Spleen (tissue), 11 donors: ENCODE results near the gene CNTNAP5. TPM values are rescaled to one million over a fixed set of nuclear protein-coding genes. Genes with fewer than 3 reads are reported as not detected.

Experiments
- DNase-seq: peaks from one replicate; pipeline ENCODE4 v3.0.0-alpha.2; 2020
- H3K27ac ChIP-seq, 8 donors: fragments of 200-600 bp; sonication (generic) in 7 of 8; 1 replicate in 4 of 8; 2 replicates in 4 of 8; pipeline versions ENCODE4 v1.5.0 to v1.8.0; 2016 to 2021; ENCODE audit warnings: inconsistent platforms in 4 of 8, mild to moderate bottlenecking in 4 of 8, moderate library complexity in 1 of 8
- H3K27me3 ChIP-seq, 7 donors: fragments of 200-600 bp; sonication (generic) in 6 of 7; replicated peaks in 1 of 7; 1 replicate in 4 of 7; 2 replicates in 3 of 7; pipeline versions ENCODE4 v1.5.0 to v1.8.0; 2016 to 2021; ENCODE audit warnings: inconsistent platforms in 3 of 7, mild to moderate bottlenecking in 1 of 7
- H3K36me3 ChIP-seq, 6 donors: fragments of 200-600 bp; sonication (generic) in 5 of 6; 1 replicate in 4 of 6; 2 replicates in 2 of 6; pipeline versions ENCODE4 v1.5.0 to v1.8.0; 2016 to 2021; ENCODE audit warnings: inconsistent platforms in 2 of 6
- H3K4me1 ChIP-seq, 6 donors: fragments of 200-600 bp; sonication (generic) in 5 of 6; 1 replicate in 3 of 6; 2 replicates in 3 of 6; pipeline versions ENCODE4 v1.5.0 to v1.8.0; 2016 to 2021; ENCODE audit warnings: inconsistent platforms in 3 of 6
- H3K4me3 ChIP-seq, 8 donors: fragments of 200-600 bp; sonication (generic) in 7 of 8; 1 replicate in 4 of 8; 2 replicates in 4 of 8; pipeline versions ENCODE4 v1.5.0 to v1.8.0; 2016 to 2021; ENCODE audit warnings: inconsistent platforms in 4 of 8, mild to moderate bottlenecking in 4 of 8, moderate library complexity in 2 of 8
- H3K9me3 ChIP-seq, 8 donors: fragments of 200-600 bp; sonication (generic) in 7 of 8; 1 replicate in 4 of 8; 2 replicates in 4 of 8; pipeline versions ENCODE4 v1.5.0 to v1.8.0; 2016 to 2021; ENCODE audit warnings: inconsistent platforms in 4 of 8
- CTCF ChIP-seq, 11 experiments: fragments of 200-600 bp in 7 of 11; fragments of 450-650 bp in 4 of 11; sonication (generic) in 4 of 11; IDR thresholded peaks in 8 of 11; conservative IDR thresholded peaks in 3 of 11; 1 replicate in 7 of 11; 2 replicates in 4 of 11; pipeline versions ENCODE4 v1.4.0 to v1.8.0; 2016 to 2021; ENCODE audit warnings: antibody characterized with exemption in 11 of 11, inconsistent platforms in 4 of 11, mild to moderate bottlenecking in 1 of 11
- POLR2A ChIP-seq, 3 donors: fragments of 450-650 bp; IDR thresholded peaks; one replicate each; pipeline ENCODE4 v1.5.1; 2017; ENCODE audit warnings: antibody characterized with exemption in 3 of 3, mild to moderate bottlenecking in 1 of 3
- POLR2AphosphoS5 ChIP-seq, 3 donors: sonication (generic); formaldehyde crosslinking; IDR thresholded peaks; one replicate each; pipeline ENCODE4 v1.5.1; 2017; ENCODE audit warnings: antibody characterized with exemption in 3 of 3
- WGBS, 5 donors: extraction: QIAGEN DNeasy Blood & Tissue Kit in 3 of 5; methylation state at CpG; one replicate each; pipeline versions ENCODE4 v1.1.5 to v1.1.7; 2013 to 2018; 5-methylcytosine and 5-hydroxymethylcytosine counted together
- intact Hi-C: fragments of 100-400 bp; cut with DNase I; formaldehyde crosslinking; loops from one replicate; pipeline ENCODE4 v1.15.0; 2023; ENCODE audit warnings: low total_unique reads
- polyA plus RNA-seq, 3 donors: library from polyadenylated mRNA; stranded (reverse); fragments of 200-250 nt; gene quantifications; one replicate each; pipeline ENCODE4 v1.2.1, GENCODE V29; 2013
- total RNA-seq, 7 donors: library from RNA; depleted of rRNA in 3 of 7; stranded (reverse); fragments of >200 nt in 3 of 7; fragmentation: NEBNext Ultra II Directional in 4 of 7; extraction: Animal tissue kit (Norgen Biotek cat#: 25700) in 4 of 7; gene quantifications; one replicate each; pipeline versions ENCODE4 v1.1.0 to v1.2.1, GENCODE V29; 2016 to 2021
- donor health status: healthy with polysubstance abuse.
- donor health status: DM: no; HTN: no; CAD: no; lungs with moderate emphysema.
- donor health status: DM: no; HTN: no; CAD: no.
- donor health status: Bipolar disorder and iron deficiency.
- donor health status: healthy.
- donor health status: DM: no; HTN: no; CAD: no.
- donor health status: DM: yes; HTN: yes; CAD: no.

CNTNAP5 gene
- total and polyA plus RNA-seq, 10 donors: 0.18 TPM; not detected in 9

- WGBS, 5 donors: 59 to 78% (median 72%) methylated on average over 2 of the region's 2 CpGs
- DNase-seq: no peak
- Histone ChIP-seq H3K4me3 (no peak overlapping the region), H3K27me3 (no peaks in the 10 kb centered on the region), H3K27ac (no peak overlapping the region), H3K9me3 (no peaks in the 10 kb centered on the region), H3K4me1 (no peaks in the 10 kb centered on the region), H3K36me3 (no peaks in the 10 kb centered on the region)
- TF ChIP-seq POLR2AphosphoS5 (IDR thresholded peaks at IDR 0.05): no peak
- no peak for TF ChIP-seq POLR2A (IDR thresholded peaks at IDR 0.05)
- TF ChIP-seq CTCF (IDR thresholded peaks at IDR 0.05 in 8 of 11, conservative IDR thresholded peaks at IDR 0.05 in 3 of 11): no peak
- intact Hi-C loops: no loop called here
Measured at GRCh38 chr2:124050833-124051497, 25.9 kb downstream of the CNTNAP5 start.

DNA sequence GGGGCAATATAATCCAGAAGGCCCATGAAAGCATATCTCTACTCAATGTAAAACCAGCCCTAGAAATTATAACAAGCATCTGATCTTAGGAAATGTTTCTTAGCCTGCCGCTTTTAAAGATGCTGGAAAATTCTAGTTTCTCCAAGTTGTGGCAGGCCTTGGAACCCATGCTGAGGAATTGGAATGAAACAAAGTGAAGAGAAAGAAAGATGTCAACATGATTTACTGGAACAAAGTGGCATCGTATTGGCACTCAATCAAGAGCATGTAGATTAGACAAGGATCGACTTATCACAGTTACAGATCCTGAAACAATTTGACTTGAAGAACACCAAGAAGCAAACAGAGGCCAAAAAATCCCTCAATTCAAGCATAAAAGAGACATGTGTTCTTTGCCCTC, 28.7 kb downstream of the CNTNAP5 start:
- H3K4me3 ChIP-seq: no peak overlapping the region
- WGBS, 5 donors: 79 to 88% (median 84%) methylated on average over 3 of the region's 3 CpGs
- no peak for DNase-seq
- intact Hi-C loops: no loop called here
- no peak overlapping the region for H3K27ac ChIP-seq
- no peaks in the 10 kb centered on the region for H3K4me1 ChIP-seq
- no peaks in the 10 kb centered on the region for H3K9me3 ChIP-seq
- TF ChIP-seq CTCF (IDR thresholded peaks at IDR 0.05 in 8 of 11, conservative IDR thresholded peaks at IDR 0.05 in 3 of 11) (no peak), POLR2AphosphoS5 (IDR thresholded peaks at IDR 0.05) (no peak), POLR2A (IDR thresholded peaks at IDR 0.05) (no peak)
- no peaks in the 10 kb centered on the region for H3K36me3 ChIP-seq
- no peaks in the 10 kb centered on the region for H3K27me3 ChIP-seq

DNA sequence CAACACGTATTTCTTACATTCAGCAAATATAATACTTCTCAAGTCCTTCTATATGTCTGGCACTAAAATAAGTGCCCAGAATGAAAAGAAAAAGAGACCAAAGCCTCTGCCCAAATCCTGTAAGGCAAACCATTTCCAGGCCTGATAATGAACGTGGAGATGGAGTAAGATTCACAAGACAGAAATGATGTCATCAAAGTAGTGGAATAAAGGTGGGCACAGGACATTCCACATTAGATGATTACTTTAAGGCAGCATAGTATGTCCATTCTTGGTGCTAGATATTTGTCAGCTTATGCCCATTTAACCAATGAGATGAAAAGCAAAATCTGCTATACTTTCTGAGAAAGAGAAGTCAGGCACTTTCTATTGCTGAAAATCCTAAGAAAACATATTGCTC, 38.5 kb downstream of the CNTNAP5 start:
- no peak overlapping the region for H3K27ac ChIP-seq
- intact Hi-C loops: no loop called here
- no peak overlapping the region for H3K4me3 ChIP-seq
- TF ChIP-seq POLR2AphosphoS5 (IDR thresholded peaks at IDR 0.05) (no peak), CTCF (IDR thresholded peaks at IDR 0.05 in 8 of 11, conservative IDR thresholded peaks at IDR 0.05 in 3 of 11) (no peak), POLR2A (IDR thresholded peaks at IDR 0.05) (no peak)
- WGBS, 5 donors: 82 to 94% (median 88%) methylated on average over 2 of the region's 2 CpGs
- H3K9me3 ChIP-seq: peaks cover 0 to 6% (median 0%) of the 10 kb centered on the region in 8 donors
- no peaks in the 10 kb centered on the region for H3K36me3 ChIP-seq
- no peak for DNase-seq
- no peaks in the 10 kb centered on the region for H3K4me1 ChIP-seq
- no peaks in the 10 kb centered on the region for H3K27me3 ChIP-seq

DNA sequence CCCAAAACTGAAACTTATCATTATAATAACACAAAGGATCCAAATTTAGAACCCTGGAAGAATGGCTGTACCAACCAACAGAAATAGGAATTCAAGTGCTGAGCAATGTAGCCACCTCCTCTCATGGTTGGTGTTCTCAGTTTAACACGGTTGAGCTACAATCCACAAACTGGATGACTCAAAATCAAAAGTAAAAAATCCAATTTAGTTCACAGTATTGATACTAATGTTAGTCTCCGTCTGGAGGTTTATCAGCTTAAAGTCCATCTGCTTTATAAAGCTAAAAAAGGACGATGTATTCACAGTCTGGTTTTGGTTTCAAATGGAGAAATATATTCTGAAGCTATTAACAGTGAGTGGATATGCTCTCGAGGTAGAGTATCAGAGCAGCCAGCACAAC, 40.5 kb downstream of the CNTNAP5 start:
- no peaks in the 10 kb centered on the region for H3K4me1 ChIP-seq
- H3K4me3 ChIP-seq: no peak overlapping the region
- intact Hi-C loops: no loop called here
- H3K9me3 ChIP-seq: peaks cover 0 to 12% (median 0%) of the 10 kb centered on the region in 8 donors
- no peaks in the 10 kb centered on the region for H3K36me3 ChIP-seq
- H3K27ac ChIP-seq: no peak overlapping the region
- TF ChIP-seq POLR2AphosphoS5 (IDR thresholded peaks at IDR 0.05): no peak
- WGBS, 5 donors: 49 to 60% (median 54%) methylated on average over 4 of the region's 4 CpGs
- DNase-seq: no peak
- H3K27me3 ChIP-seq: no peaks in the 10 kb centered on the region
